K562 treated with DMSO at 1 percent for 48 hours (cell line): ENCODE results near the gene CMC4. TPM values are rescaled to one million over a fixed set of nuclear protein-coding genes. Genes with fewer than 3 reads are reported as not detected.

Source experiments
- total RNA-seq: library from RNA; unstranded; fragments of 300-600 nt; gene quantifications from 2 replicates; pipeline ENCODE4 v1.2.3, GENCODE V29; 2022; ENCODE audit warnings: low replicate concordance; ENCODE audit errors: extremely low read depth

The CMC4 gene, protein sequence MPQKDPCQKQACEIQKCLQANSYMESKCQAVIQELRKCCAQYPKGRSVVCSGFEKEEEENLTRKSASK
- not detected in 2 replicates for total RNA-seq

DNA sequence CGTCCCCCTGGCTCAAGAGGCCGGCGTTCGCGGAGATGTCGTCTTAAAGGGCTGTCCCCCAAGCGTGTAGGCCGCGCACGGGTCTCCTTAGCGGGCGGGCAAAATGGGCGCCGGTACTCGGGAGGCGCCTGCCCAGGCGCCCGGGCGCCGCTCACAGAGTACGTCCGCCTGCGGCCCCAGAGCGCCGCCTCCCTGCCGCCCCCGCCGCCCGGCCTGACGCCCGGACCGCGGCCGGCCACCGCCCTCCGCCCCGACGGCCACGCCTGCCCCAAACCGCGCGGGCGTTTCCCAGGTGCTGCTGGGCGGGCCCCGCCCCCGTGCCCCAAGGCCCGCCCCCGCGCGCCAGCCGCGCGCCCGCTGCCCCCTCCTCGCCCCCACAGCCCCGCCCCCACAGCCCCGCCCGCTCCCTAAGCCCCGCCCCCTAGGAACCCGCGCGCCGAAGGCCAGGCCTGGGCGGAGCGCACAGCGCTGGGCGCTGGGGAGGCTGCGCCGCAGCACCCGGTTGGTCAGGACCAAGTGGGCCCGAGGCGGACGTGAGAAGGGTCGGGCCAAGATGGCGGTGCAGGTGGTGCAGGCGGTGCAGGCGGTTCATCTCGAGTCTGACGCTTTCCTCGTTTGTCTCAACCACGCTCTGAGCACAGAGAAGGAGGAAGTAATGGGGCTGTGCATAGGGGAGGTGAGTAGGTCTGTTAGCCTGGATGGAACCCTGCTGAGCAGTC lies at the start of gene CMC4, which contains the start of the genes BRCC3 and MTCP1:
Gene CMC4, minus strand, starts transcription at position 162 of the 719 bp plus-strand sequence. CDS start 7,113 bp downstream, outside the sequence.
Gene BRCC3, plus strand, starts transcription at position 534 of the 719 bp plus-strand sequence. Its CDS starts 20 bp downstream, at position 554.
Gene MTCP1, minus strand, starts transcription at position 162 of the 719 bp plus-strand sequence. CDS start 5,126 bp downstream, outside the sequence.

DNA sequence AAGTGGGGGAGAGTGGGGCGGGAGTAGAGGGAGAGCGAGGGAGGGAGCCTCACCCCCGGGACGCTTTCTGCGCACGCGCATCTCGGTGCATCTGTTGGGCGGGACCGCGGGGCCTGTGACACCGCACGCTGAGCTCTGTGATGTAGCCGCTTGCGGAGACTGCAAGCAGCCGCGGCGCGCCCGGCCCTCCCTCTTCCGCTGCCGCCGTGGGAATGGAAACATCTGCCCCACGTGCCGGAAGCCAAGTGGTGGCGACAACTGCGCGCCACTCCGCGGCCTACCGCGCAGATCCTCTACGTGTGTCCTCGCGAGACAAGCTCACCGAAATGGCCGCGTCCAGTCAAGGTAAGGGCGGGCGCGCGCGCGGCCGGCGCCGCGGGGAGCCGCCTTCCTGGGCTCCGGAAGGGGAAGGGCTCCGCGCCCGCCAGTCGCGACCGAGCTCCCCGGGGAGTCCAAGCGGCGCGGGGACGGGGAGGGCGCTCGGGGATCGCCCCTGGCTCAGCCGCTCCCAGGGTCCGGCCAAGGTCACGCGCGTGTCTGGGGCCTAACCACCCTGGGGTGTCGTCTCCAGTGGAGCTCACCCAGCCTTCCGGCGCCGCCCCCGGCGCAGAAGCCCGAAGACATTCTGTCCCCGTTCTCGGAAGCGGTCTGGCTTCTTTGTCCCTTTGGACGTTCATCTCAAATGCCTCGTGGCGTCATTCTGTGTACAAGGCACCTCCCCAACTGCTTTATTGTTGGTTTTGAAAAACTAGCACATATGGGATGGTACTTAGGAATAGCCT lies 44.0 kb downstream of the CMC4 start, which contains the start of gene FUNDC2:
Gene FUNDC2, plus strand, starts transcription at position 118 of the 782 bp plus-strand sequence. Its CDS starts 95 bp downstream, at position 213.

DNA sequence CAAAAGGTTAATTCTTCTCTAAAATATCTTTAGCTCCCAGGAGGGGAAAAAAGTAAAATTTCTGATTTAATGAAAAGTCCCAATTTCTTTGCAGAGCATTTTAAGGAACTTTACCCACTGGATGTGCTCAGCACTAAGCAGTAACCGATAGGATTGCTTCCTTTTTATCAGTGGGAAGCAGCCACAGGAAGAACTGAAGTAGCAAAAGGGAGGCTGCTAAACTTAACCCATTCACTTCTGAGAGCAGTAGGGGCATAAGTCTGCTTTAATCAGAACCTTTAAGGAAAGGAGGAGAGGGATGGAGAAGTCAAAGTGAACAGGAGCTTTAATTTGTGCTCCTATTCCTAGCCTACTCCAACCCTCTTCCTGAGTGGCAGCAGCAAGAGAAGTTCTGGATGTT lies 48.4 kb downstream of the CMC4 start, which contains the start of gene F8:
Gene F8, minus strand, starts transcription at position 139 of the 400 bp plus-strand sequence. CDS start 171 bp downstream, outside the sequence.

Other genes with a start within 250 kb of the CMC4 start
- gene SMIM9, start 236.5 kb downstream of the CMC4 start, total RNA-seq, result not detected in 2 replicates
- not detected in 2 replicates for gene F8A1, start 184.8 kb downstream of the CMC4 start, total RNA-seq
- gene F8, start 48.4 kb downstream of the CMC4 start, total RNA-seq, result not detected in 2 replicates
- not detected in 2 replicates for gene FUNDC2, start 44.3 kb downstream of the CMC4 start, total RNA-seq
- not detected in 2 replicates for gene MTCP1, start within 50 bp of the CMC4 start, total RNA-seq
- gene BRCC3, start 372 bp upstream of the CMC4 start, total RNA-seq, result not detected in 2 replicates
- gene VBP1, start 145.3 kb upstream of the CMC4 start, total RNA-seq, result not detected in 2 replicates
- gene RAB39B, start 193.4 kb upstream of the CMC4 start, total RNA-seq, result not detected in 2 replicates